CD4-positive, alpha-beta T cell treated with Interferon alpha-2 for 1 hour (primary cell): ENCODE data around the gene PRUNE2.
"Not testable (repeated sequence)": the region's sequence is repeated elsewhere in the genome, so short reads cannot be mapped to it uniquely, and the experiment has no call there.

ENCODE experiments used
- DNase-seq, 2 donors: peaks; one replicate each; pipeline ENCODE4 v3.0.0-alpha.2; 2020 to 2022

PRUNE2 gene, protein sequence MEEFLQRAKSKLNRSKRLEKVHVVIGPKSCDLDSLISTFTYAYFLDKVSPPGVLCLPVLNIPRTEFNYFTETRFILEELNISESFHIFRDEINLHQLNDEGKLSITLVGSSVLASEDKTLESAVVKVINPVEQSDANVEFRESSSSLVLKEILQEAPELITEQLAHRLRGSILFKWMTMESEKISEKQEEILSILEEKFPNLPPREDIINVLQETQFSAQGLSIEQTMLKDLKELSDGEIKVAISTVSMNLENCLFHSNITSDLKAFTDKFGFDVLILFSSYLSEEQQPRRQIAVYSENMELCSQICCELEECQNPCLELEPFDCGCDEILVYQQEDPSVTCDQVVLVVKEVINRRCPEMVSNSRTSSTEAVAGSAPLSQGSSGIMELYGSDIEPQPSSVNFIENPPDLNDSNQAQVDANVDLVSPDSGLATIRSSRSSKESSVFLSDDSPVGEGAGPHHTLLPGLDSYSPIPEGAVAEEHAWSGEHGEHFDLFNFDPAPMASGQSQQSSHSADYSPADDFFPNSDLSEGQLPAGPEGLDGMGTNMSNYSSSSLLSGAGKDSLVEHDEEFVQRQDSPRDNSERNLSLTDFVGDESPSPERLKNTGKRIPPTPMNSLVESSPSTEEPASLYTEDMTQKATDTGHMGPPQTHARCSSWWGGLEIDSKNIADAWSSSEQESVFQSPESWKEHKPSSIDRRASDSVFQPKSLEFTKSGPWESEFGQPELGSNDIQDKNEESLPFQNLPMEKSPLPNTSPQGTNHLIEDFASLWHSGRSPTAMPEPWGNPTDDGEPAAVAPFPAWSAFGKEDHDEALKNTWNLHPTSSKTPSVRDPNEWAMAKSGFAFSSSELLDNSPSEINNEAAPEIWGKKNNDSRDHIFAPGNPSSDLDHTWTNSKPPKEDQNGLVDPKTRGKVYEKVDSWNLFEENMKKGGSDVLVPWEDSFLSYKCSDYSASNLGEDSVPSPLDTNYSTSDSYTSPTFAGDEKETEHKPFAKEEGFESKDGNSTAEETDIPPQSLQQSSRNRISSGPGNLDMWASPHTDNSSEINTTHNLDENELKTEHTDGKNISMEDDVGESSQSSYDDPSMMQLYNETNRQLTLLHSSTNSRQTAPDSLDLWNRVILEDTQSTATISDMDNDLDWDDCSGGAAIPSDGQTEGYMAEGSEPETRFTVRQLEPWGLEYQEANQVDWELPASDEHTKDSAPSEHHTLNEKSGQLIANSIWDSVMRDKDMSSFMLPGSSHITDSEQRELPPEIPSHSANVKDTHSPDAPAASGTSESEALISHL (N-terminal part only)

DNA sequence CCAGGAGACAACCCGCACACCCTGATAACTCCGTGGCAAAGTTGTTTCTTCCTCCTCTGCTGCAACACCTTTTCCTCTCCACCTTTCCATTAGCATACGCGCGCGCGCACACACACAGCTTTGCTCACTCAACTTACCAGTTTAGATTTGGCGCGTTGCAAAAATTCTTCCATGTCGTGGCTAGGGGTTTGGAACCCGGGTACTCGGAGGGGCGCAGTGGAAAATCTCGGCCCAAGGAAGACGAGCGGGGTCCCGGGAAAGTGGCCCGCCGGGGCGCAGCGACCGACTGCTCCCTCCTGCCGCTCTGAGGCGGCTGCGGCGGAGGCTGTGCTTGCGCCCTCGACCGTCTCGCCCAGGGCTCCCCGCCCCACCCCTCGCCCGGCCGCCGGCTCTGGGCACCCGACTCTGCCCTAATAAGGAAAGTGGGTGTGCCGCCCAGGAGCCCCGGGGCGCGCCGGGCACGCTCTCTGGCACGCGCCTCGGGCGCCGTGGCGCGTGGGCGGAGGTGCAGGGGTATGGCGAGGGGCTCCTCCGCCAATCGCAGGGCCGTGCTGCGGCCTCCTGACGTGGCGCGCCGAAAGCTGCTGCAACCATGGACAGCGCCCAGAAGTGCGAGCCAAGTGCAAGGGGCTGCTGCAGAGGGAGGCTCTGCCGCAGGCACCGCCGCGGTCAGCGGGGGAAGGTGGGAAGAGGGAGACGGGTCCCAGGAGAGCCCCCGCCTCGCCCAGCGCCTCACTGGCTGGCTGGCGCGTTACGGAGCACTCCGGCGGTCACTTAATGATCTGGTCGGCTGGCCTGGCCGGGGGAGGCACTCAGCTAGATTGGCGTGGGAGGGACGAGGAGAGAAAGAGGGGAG is at the start of gene PRUNE2:
PRUNE2 (minus strand) TSS at position 324 of the 856 bp plus-strand sequence; CDS start at position 173, 151 bp downstream.
- no peak for DNase-seq

DNA sequence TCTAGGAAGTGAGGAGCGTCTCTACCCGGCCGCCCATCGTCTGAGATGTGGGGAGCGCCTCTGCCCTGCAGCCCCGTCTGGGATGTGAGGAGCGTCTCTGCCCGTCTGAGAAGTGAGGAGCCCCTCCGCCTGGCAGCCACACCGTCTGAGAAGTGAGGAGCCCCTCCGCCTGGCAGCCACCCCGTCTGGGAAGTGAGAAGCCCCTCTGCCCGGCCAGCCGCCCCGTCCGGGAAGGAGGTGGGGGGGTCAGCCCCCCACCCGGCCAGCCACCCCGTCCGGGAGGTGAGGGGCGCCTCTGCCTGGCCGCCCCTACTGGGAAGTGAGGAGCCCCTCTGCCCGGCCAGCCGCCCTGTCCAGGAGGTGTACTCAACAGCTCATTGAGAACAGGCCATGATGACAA is 49.5 kb upstream of the PRUNE2 start:
- DNase-seq, result not testable (repeated sequence)

DNA sequence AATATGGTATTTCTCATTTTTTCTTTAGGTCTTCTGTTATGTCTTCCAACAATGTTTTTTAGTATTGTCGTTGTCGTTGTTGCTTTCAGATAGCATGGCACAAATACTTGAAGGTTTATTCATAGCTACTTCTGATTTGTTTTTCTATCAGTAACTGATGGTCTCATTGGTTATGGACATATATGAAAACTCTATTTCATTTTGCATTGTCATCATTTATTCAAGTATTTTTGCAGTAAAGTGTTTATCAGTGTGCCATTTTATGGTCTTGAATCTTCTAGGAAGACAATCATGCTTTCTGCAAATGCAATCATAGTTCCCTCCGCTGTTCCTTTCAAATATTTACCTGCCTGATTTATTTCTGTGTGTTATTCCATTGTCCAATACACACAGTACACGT is 44.0 kb upstream of the PRUNE2 start:
- no peak for DNase-seq

DNA sequence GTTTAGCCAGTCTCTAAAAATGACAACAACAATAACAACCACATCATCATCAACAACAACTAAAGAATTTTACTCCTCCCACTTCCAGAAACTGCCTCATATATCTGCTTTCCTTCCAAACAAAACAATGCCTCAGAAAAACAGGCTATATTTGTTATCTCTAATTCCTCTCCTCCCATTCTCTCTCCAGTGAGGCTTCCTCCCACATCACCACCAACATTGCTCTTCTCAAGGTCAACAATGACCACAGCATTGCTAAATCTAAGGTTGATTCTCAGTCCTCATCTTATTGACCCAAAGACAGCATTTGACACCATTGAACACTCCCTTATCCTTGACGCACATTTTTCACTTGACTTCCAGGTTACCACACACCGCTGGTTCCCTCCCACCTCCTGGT is 38.1 kb upstream of the PRUNE2 start:
- DNase-seq, result no peak

DNA sequence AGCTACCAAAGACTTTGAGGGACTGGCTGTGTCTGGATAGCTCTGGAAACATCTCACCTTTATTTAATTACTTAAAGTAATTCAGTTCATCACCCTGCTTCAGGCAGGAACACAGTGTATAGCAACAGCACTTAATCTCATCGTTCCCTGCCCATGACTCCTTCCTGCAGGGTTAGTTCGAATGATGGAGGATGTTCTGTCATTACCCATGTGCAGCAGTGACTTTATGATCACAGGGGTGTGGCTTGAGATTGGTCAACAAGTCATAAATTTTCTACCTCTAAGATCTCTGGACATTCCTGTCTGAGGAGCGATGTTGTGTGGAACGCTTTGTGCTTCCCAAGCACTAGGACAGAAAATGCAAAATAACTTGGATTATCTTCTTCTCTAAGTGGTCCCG is 37.1 kb upstream of the PRUNE2 start:
- DNase-seq, result no peak

DNA sequence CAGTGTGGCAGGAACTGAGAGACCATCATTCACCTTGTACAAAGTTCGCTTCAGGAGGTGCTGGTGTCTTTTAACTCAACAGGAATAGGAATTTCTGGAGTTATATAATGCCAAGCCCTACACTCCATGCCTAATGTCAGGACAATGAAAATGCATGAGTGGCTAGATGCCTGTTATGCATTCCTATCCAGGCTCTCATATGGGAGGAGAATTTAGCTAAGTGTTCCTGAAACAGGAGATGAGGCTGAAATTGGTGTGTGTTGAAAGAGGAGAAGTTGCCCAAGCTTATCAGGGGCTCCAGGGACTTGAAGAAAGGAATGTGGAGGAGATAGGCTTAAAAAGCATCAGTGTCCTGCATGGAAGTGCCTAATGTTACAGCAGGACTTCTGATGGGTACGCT is 26.8 kb upstream of the PRUNE2 start:
- no peak for DNase-seq

DNA sequence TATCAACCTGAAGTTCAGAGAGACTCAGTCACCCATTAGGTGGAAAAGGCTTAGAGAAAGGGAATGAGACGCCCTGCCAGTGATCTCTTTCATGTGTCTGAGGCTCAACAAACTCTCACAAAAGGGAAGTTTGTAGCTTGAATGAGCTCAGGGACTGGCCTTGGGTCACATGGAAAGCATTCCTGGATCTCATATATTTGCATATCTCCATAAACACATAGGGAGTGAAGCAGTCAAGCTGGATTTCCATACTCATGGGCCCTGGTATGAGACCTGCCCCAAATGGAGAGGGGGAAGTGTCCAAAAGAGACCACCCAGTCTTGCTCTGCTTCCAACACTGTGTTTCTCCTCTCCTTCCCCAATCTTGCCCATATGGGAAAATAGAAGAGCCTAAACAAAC is 26.4 kb upstream of the PRUNE2 start:
- DNase-seq, result no peak

DNA sequence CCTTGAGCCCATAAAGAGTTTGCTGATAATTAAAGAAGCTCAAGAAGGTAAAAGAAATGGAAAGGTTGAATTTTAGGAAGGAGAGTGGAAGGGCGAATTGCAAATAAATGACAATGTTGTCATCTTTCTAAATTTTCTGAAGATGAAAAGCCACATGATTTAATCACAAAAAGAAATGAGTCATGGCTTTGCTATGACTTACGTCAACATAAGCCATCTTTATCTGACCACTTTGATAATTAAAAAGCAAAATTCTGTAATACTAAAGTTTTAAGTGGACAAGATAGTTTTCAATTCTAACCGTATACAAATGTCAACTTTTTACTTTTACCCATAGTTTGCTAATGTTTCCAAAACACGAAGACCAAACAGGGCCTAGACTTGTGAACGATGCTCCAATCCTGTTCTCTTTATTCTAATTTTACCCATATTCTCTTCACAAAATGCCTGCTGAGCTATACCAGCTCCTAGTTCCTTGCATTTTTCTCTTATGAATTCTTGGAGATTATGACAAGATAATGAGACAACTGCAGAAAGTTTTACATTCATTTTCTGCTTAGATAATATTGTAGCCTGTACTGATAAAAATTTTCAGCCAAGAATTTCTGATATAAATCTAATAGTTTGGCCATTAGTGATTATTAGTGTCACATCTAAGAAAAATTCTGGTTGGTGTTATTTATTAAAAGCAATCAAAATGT is 21.8 kb upstream of the PRUNE2 start:
- no peak for DNase-seq

DNA sequence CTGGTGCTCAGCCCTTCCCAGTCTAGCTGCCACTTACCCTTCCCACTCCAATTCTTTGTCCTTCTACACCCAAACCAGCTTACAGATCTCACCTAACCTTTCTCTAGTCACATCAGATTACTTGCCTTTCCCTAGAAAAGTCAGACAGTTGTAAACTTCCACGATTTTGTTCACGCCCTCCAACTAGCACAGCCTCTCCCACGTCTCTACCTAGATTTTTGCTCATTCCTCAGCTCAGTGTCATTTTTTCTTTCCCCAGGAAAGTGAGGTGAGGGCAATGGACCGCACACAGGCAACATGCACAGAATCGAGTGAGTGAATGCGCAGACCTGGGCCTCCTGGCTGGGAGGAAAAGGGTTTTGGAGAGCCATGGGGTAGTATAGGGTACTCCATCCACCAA is 20.9 kb upstream of the PRUNE2 start:
- DNase-seq, result no peak

DNA sequence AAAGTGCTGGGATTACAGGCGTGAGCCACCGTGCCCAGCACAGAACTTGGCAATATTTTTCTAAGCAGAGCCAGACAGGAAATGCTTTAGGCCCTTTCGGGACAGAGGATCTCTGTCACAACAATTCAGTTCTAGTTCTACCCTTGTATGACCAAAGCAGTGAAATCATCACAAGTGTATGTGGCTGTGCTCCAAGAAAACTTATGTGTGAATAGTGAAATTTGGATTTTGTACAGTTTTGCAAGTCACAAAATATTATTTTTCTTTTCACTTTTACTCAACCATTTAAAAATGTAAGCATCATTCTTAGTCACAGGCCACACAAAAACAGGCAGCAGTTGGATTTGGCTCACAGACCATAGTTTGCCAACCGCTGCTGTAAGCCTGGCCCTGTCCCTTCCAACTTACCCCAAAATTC is 20.4 kb upstream of the PRUNE2 start:
- DNase-seq, result no peak

DNA sequence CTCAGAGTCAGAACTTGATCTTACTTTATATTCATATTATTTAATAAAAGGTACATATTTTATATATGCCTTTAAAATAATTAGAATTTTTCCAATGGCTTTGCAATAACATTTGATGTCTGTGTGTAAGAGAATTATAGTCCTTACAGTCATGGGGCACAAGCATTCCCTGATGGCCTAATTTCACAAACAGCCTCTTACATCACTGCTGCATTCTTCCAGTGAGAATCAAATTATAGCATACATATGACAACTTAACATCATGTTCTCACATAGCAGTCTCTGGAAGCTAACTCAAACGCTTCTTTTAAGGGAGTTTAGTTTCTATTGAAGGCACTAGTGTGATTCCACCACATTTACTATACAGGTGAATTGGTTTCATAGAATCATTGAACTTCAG is 15.3 kb upstream of the PRUNE2 start:
- DNase-seq, result no peak

DNA sequence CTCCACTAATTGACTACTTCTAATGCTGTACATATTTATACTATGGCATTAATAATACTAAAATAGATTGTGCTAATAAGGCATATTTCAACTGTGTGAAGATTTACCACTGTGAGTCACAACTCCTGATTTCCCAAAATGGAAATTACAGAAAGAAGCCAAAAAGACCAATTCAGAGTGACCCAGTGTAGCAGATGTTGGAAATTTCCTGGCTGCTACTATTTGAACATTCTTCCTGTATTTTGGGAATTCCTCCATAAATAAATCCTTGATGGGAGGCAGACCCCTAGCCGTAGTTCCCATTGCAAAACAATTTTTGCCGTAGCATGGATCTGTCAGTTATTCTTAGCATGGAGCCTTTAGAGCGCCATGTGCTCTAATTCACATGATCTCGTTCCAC is 11.4 kb upstream of the PRUNE2 start:
- no peak for DNase-seq

DNA sequence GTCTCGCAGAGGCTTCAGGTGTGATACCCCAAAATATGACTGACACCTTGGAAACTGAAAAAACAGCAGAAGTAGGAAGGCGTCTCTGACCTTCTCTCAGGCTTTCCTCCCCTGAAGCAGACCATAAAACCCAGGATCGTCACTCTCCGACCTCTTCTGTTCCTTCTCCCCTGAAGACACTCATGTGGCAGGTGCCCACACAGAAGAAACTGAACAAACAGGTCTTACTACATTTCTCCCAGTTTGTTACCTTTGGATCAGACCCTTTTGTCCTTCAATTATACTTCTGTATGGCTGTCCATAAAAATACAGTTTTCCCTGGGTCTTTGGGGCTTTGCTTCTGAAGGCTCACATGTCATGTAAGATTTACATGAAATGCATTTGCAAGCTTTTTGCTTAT is 10.3 kb upstream of the PRUNE2 start:
- DNase-seq, result no peak

DNA sequence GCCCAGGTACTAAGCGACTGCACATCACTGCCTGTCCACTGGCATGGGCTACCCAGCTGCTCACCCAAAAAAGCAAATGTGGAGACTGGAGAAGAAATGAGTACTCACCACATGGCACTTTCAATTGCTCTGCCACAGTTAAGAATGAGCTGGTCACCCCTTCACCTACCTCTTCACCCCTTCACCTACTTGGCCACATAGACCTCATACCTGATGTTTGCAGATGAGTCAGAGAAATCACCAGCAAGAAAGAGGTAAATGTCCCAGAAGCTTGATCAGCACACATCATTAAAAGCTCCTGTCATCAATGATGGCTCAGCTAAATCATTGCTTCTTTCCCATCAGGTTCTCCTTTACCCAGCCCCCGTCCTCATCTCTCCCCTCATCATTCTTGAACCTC is 7.6 kb upstream of the PRUNE2 start:
- DNase-seq, result no peak

DNA sequence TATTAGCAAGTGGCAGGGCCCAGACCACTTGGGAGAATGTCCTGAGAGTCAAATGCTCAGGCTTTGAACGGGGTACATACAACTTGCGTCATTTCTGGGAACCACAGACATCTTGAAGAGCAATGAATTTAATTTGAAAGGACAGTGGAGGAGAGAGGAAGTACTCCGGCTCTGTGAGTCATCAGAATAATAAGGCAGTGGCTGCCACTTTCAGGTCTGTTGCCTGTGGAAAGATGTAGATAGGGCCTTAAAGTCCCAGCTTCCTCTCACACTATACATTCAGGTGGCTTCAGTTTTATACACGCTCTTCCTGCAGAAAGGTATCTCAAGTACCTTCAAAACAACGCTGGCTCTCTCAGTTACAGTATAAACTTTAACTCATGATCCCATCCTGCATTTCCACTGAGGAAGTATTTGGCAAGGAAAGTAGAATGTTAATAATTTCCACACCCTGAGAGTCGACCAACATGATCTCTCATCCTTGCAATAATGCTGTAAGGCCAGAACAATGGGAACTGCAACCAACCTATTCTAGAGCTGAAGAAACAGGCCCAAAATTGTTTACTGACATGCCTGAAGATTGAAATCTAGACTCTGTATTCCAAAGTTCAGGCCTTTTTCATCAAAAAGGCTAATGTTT is 6.8 kb upstream of the PRUNE2 start:
- no peak for DNase-seq

DNA sequence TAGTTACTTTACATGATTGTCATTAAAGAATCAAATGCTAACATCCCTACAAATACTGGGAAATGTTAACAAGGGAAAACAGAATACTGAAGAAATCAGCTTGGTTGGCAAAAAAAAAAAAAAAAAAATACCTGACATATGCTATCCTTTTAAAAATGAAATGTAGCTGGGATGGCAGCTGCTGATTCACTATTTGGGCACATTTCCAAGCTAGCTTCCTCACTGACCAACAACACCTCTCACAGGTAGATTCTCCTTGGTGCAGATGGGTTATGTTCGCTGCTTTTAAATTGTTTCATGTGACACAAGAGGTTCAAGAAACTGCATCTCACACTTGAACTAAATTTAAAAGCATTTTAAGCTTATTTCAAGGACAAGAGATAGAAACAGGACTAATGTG is 6.1 kb upstream of the PRUNE2 start:
- no peak for DNase-seq

DNA sequence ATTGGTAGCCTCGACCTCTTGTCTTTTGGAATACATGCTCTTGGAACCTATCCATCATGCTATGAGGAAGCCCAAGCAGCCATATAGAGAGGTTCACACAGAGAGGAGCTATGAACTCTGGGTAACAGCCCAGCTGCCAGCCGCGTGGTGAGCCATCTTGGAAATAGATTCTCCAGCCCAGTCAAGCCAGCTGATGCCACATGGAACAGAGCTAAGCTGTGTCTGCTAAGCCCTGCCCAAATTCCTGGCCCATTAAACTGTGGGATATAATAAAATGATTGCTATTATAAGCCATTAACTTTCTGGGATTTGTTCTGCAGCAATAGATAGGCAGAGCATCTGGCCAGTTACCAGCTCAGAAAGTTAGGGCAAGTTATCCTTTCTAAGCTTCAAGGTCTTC is 4.9 kb upstream of the PRUNE2 start:
- DNase-seq, result no peak

DNA sequence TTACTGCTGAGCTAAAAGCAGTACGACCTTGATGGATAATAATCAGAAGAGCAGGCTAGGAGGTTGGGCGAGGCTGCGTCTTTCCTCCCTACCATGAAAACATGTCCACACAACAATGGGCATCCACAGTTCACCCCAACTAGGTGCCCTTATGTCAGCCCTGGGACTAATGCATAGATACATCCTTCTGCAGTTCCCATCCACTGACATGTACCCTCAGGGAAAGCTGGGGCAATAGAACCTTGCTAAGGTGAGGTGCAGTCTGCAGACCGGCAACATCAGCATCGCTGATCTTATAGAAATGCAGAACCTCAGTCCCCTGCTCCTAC is 697 bp upstream of the PRUNE2 start:
- no peak for DNase-seq

DNA sequence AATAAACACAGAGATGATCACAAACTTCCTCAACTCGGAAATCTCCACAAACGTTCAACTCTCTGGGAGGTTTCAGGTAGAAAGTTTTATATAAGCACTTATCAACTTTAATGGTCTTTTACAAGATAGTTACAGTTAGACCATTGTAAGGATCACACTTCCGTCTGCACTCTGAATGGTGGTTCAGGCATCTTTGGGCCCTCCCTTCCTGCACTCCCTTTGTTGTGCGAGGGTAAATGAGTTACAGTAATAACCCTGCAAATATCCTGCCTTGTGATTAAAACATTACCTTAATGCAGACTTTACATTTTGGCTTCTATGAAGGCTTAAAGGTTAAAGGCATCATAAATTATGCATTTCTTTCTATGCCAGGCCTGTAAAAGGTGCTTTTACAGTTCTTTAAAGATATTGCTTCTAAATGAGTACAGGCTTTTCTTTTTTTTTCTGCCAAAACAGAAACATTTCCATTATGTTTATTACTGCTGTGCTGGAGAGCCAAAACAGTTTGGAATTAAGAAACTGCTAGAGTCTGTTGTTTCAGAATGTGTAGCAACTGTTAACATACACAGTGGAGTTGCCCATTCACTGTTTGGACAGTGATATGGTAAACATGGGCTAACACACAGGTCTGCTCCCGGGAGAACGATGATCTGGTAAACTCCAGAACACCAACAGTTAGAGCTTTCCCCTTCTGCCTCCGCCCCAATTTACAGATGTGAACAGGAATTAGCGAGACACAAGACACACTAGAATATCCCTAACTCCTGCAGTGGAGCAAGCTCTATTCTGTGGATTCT is 1.1 kb downstream of the PRUNE2 start:
- no peak for DNase-seq

DNA sequence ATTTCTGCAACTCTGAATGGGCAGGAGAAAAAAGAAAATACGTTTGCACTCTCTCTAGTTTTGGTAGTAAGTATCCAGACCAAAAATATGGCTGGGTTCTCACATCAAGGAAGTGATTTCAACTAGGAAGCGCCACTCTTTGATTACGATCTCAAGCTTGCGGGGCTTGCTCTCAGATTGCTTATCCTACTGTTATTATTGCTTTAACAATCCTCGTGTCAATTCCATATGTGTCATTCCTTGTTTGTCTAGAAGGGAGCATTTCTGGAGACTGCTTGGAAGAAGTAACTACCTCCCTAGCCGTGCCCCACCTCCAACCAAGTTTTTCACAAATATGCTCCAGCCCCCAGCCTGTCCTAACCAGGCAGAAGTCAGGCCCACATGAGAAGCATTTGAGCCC is 3.5 kb downstream of the PRUNE2 start:
- no peak for DNase-seq
